HepG2 (cell line): Measurements from ENCODE around the gene SARNP. TPM values are rescaled to one million over a fixed set of nuclear protein-coding genes. Genes with fewer than 3 reads are reported as not detected.

Experiments used
- ARID5B ChIP-seq: IDR thresholded peaks from 2 replicates; pipeline ENCODE4 v1.4.0; 2020; ENCODE audit warnings: mild to moderate bottlenecking, missing genetic modification reagents
- BHLHE40 ChIP-seq: IDR thresholded peaks from 2 replicates; pipeline ENCODE4 v1.6.1; 2011; ENCODE audit warnings: low read length, improper control_type of control experiment
- KDM2A ChIP-seq: sonication (generic); formaldehyde crosslinking; IDR thresholded peaks from 2 replicates; pipeline ENCODE4 v1.4.0; 2020; ENCODE audit warnings: low read depth, missing genetic modification reagents, borderline replicate concordance
- MNT ChIP-seq: fragments of 450-650 bp; IDR thresholded peaks from 2 replicates; pipeline ENCODE4 v1.6.1; 2016
- POGK ChIP-seq: sonication (generic); formaldehyde crosslinking; conservative IDR thresholded peaks from 2 replicates; pipeline ENCODE4 v1.8.0; 2022; ENCODE audit warnings: mild to moderate bottlenecking, moderate library complexity, missing genetic modification reagents
- POLR2A ChIP-seq, 2 experiments: IDR thresholded peaks; 2 replicates each; pipeline ENCODE4 v1.6.1; 2011; ENCODE audit warnings: low read depth in 2 of 2, low read length in 2 of 2, mild to moderate bottlenecking in 1 of 2, moderate library complexity in 1 of 2; ENCODE audit not compliant: insufficient read depth in 1 of 2
- SNAPC4 ChIP-seq: sonication (generic); formaldehyde crosslinking; IDR thresholded peaks from 2 replicates; pipeline ENCODE4 v1.4.0; 2020; ENCODE audit warnings: mild to moderate bottlenecking, missing genetic modification reagents
- ZNF281 ChIP-seq: sonication (generic); formaldehyde crosslinking; IDR thresholded peaks from 2 replicates; pipeline ENCODE4 v1.4.0; 2020; ENCODE audit warnings: missing genetic modification reagents, borderline replicate concordance
- polyA plus RNA-seq, 8 experiments: library from polyadenylated mRNA; depleted of rRNA in 3 of 8; stranded (reverse) in 7 of 8; unstranded in 1 of 8; fragments of >200 nt; fragmentation: Illumina TruSeq in 4 of 8; extraction: Trizol in 4 of 8; gene quantifications; 2 replicates each; pipeline versions ENCODE4 v1.2.1 to v1.2.3, GENCODE V29; 2011 to 2016; ENCODE audit warnings: low read depth in 4 of 8, missing spikeins in 1 of 8, mixed read lengths in 1 of 8; ENCODE audit not compliant: insufficient read depth in 1 of 8
- total RNA-seq, 5 experiments: library from RNA; depleted of rRNA; stranded (reverse); fragments of >200 nt; fragmentation: Illumina TruSeq; extraction: Trizol; gene quantifications; 2 replicates each; pipeline ENCODE4 v1.2.3, GENCODE V29; 2016; ENCODE audit warnings: low read depth in 1 of 5

SARNP gene
- total and polyA plus RNA-seq, 2 of the 13 experiments (the other 11 are each of a cell fraction or from before 2014, with no cell fraction given), result 59.0 to 95.4 TPM

GRCh38 chr12:55830601-55831446 is 13.3 kb upstream of the SARNP start (continued):
- peak in 1 of 2 experiments; percentile 65; a peak in 1 of 4 replicates for TF ChIP-seq POLR2A (IDR thresholded peaks at IDR 0.05; ENCODE audit: insufficient read depth in 1 of 2, low read depth in 2 of 2, low read length in 2 of 2)
- 0 out of 2 replicates have a peak, but pooled peaks have one; percentile 15 for TF ChIP-seq MNT
- TF ChIP-seq POGK, result peak; percentile 58; the same call in 1 of the 2 replicates
- peak; percentile 82 for TF ChIP-seq BHLHE40
- TF ChIP-seq ARID5B (CRISPR knock-in tag), result no peak
- peak; percentile 79; the same call in 1 of the 2 replicates for TF ChIP-seq ZNF281 (CRISPR knock-in tag)
- TF ChIP-seq KDM2A (CRISPR knock-in tag), result peak; percentile 24; the same call in 1 of the 2 replicates
- no peak for TF ChIP-seq SNAPC4
